Activated naive CD4-positive, alpha-beta T cell treated with anti-CD3 and anti-CD28 coated beads, Interleukin-2, amount 50 U/mL, for 16 hours (primary cell): ENCODE results near the gene ACTL8.
"Not testable (repeated sequence)": the region's sequence is repeated elsewhere in the genome, so short reads cannot be mapped to it uniquely, and the experiment has no call there.

Experiments
- DNase-seq: peaks from one replicate; pipeline ENCODE4 v3.0.0-alpha.2; 2020

Gene ACTL8

GRCh38 chr1:17735793-17736192 lies 19.3 kb upstream of the ACTL8 start:
- DNase-seq: no peak

GRCh38 chr1:17736625-17737024 lies 18.5 kb upstream of the ACTL8 start:
- DNase-seq: no peak

GRCh38 chr1:17739050-17739449 lies 16.1 kb upstream of the ACTL8 start:
- DNase-seq: no peak

GRCh38 chr1:17741052-17741451 lies 14.1 kb upstream of the ACTL8 start:
- DNase-seq: no peak

GRCh38 chr1:17742583-17742982 lies 12.6 kb upstream of the ACTL8 start:
- no peak for DNase-seq

- DNase-seq: no peak
Observed at GRCh38 chr1:17743008-17743647, 12.0 kb upstream of the ACTL8 start.

GRCh38 chr1:17743925-17744324 lies 11.2 kb upstream of the ACTL8 start:
- DNase-seq: no peak

- DNase-seq: no peak
Observed at GRCh38 chr1:17744666-17745478, 10.3 kb upstream of the ACTL8 start.

- no peak for DNase-seq
Observed at GRCh38 chr1:17745479-17745955, 9.6 kb upstream of the ACTL8 start.

- not testable (repeated sequence) for DNase-seq
Observed at GRCh38 chr1:17746281-17746680, 8.9 kb upstream of the ACTL8 start.

GRCh38 chr1:17746920-17747319 lies 8.2 kb upstream of the ACTL8 start:
- DNase-seq: no peak

GRCh38 chr1:17750333-17750732 lies 4.8 kb upstream of the ACTL8 start:
- no peak for DNase-seq

GRCh38 chr1:17752356-17752755 lies 2.8 kb upstream of the ACTL8 start:
- no peak for DNase-seq

GRCh38 chr1:17757426-17757825 lies 2.3 kb downstream of the ACTL8 start:
- DNase-seq: no peak

- no peak for DNase-seq
Observed at GRCh38 chr1:17759114-17759513, 4.0 kb downstream of the ACTL8 start.

- DNase-seq: no peak
Observed at GRCh38 chr1:17762313-17762712, 7.2 kb downstream of the ACTL8 start.

- DNase-seq: no peak
Observed at GRCh38 chr1:17763417-17763816, 8.3 kb downstream of the ACTL8 start.

- no peak for DNase-seq
Observed at GRCh38 chr1:17763995-17764394, 8.9 kb downstream of the ACTL8 start.

- DNase-seq: no peak
Observed at GRCh38 chr1:17764591-17764990, 9.5 kb downstream of the ACTL8 start.

- DNase-seq: no peak
Observed at GRCh38 chr1:17765444-17766411, 10.6 kb downstream of the ACTL8 start.

- DNase-seq: no peak
Observed at GRCh38 chr1:17768651-17769241, 13.6 kb downstream of the ACTL8 start.

- DNase-seq: no peak
Observed at GRCh38 chr1:17770983-17771382, 15.8 kb downstream of the ACTL8 start.
